K562 (cell line): ENCODE measurements around the gene LGALS7. TPM values are rescaled to one million over a fixed set of nuclear protein-coding genes. Genes with fewer than 3 reads are reported as not detected.

Experiments used
- ARHGAP35 ChIP-seq: fragments of 450-650 bp; IDR thresholded peaks from 2 replicates; pipeline ENCODE4 v1.6.1; 2018; ENCODE audit not compliant: partially characterized antibody
- CHD1 ChIP-seq: fragments of 200-600 bp; sonication (generic); IDR thresholded peaks from one replicate; pipeline ENCODE4 v1.6.1; 2012; ENCODE audit warnings: mild to moderate bottlenecking, moderate library complexity, low read length, inconsistent platforms
- EP400 ChIP-seq: fragments of 450-650 bp; IDR thresholded peaks from 2 replicates; pipeline ENCODE4 v1.6.1; 2017; ENCODE audit warnings: antibody characterized with exemption, mild to moderate bottlenecking, moderate library complexity
- FOXK2 ChIP-seq, 2 experiments: fragments of 450-650 bp; IDR thresholded peaks in 1 of 2; conservative IDR thresholded peaks in 1 of 2; 2 replicates each; pipeline ENCODE4 v1.6.1; 2016; ENCODE audit warnings: low read depth in 2 of 2, mild to moderate bottlenecking in 1 of 2
- NCOA2 ChIP-seq, 2 experiments: fragments of 450-650 bp; IDR thresholded peaks; 2 replicates each; pipeline ENCODE4 v1.6.1; 2018; ENCODE audit warnings: mild to moderate bottlenecking in 2 of 2, moderate library complexity in 1 of 2; ENCODE audit not compliant: partially characterized antibody in 2 of 2
- OTX1 ChIP-seq: fragments of 450-650 bp; formaldehyde crosslinking; IDR thresholded peaks from 2 replicates; pipeline ENCODE4 v1.4.0; 2022; ENCODE audit warnings: mild to moderate bottlenecking
- POLR2AphosphoS2 ChIP-seq: IDR thresholded peaks from 2 replicates; pipeline ENCODE4 v1.6.1; 2012; ENCODE audit warnings: low read length, improper control_type of control experiment
- RERE ChIP-seq: sonication (generic); formaldehyde crosslinking; IDR thresholded peaks from 2 replicates; pipeline ENCODE4 v1.8.0; 2023; ENCODE audit warnings: missing genetic modification reagents, mild to moderate bottlenecking, borderline replicate concordance
- SAP30 ChIP-seq: fragments of 200-600 bp; sonication (generic); IDR thresholded peaks from 2 replicates; pipeline ENCODE4 v1.6.1; 2012; ENCODE audit warnings: borderline replicate concordance, low read depth, mild to moderate bottlenecking, moderate library complexity, low read length, control low read depth, inconsistent platforms; ENCODE audit not compliant: insufficient read depth, poor library complexity, severe bottlenecking
- TFE3 ChIP-seq: fragments of 450-650 bp; formaldehyde crosslinking; IDR thresholded peaks from 2 replicates; pipeline ENCODE4 v1.4.0; 2020; ENCODE audit warnings: mild to moderate bottlenecking, mixed read lengths
- TGIF2 ChIP-seq: sonication (generic); formaldehyde crosslinking; IDR thresholded peaks from 2 replicates; pipeline ENCODE4 v1.8.1; 2022; ENCODE audit warnings: mild to moderate bottlenecking, missing genetic modification reagents, moderate library complexity
- ZBTB17 ChIP-seq: fragments of 450-650 bp; formaldehyde crosslinking; IDR thresholded peaks from 2 replicates; pipeline ENCODE4 v1.4.0; 2020; ENCODE audit warnings: mild to moderate bottlenecking
- ZBTB2 ChIP-seq: fragments of 450-650 bp; IDR thresholded peaks from 2 replicates; pipeline ENCODE4 v1.6.1; 2016; ENCODE audit warnings: antibody characterized with exemption
- ZNF263 ChIP-seq: sonication (generic); formaldehyde crosslinking; IDR thresholded peaks from 2 replicates; pipeline ENCODE4 v1.8.0; 2022; ENCODE audit warnings: mild to moderate bottlenecking, missing genetic modification reagents, borderline replicate concordance
- polyA plus RNA-seq, 8 experiments: library from polyadenylated mRNA; depleted of rRNA in 4 of 8; stranded (reverse) in 5 of 8; unstranded in 3 of 8; fragments of >200 nt; fragmentation: Nextera tagmentation in 2 of 8; fragmentation: Illumina TruSeq in 1 of 8; extraction: Ambion mirVana in 2 of 8; extraction: Trizol in 1 of 8; gene quantifications; 2 replicates each; pipeline versions ENCODE4 v1.2.1 to v1.2.3, GENCODE V29; 2011 to 2014; ENCODE audit warnings: inconsistent platforms in 1 of 8, missing spikeins in 1 of 8
- total RNA-seq, 7 experiments: library from RNA; depleted of rRNA in 6 of 7; stranded (reverse); fragments of >200 nt in 6 of 7; fragmentation: Illumina TruSeq in 2 of 7; extraction: Trizol in 2 of 7; gene quantifications; 2 replicates each; pipeline versions ENCODE4 v1.2.1 to v1.2.3, GENCODE V29; 2011 to 2021; ENCODE audit warnings: low replicate concordance in 1 of 7
- TF ChIP-seq, protein P1 (sequence below): sonication (generic); formaldehyde crosslinking; IDR thresholded peaks from 2 replicates; pipeline ENCODE4 v1.9.0; 2022; ENCODE audit warnings: mild to moderate bottlenecking, missing genetic modification reagents
- TF ChIP-seq, protein P2 (sequence below), 2 experiments: fragments of 450-650 bp; IDR thresholded peaks; 2 replicates each; pipeline ENCODE4 v1.6.1; 2016

The LGALS7 gene
- total and polyA plus RNA-seq, 9 of the 15 experiments (the other 6 are each of a cell fraction or from before 2014, with no cell fraction given) = not detected

GRCh38 chr19:38736413-38737280 is 36.7 kb downstream of the LGALS7 start (continued):
- no peak for TF ChIP-seq SAP30
- TF ChIP-seq EP400 = no peak
- TF ChIP-seq ZBTB17 (CRISPR knock-in tag) = no peak
- no peak for TF ChIP-seq RERE (CRISPR knock-in tag)
- TF ChIP-seq, protein P1, sequence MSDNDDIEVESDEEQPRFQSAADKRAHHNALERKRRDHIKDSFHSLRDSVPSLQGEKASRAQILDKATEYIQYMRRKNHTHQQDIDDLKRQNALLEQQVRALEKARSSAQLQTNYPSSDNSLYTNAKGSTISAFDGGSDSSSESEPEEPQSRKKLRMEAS = peak; percentile 60
- TF ChIP-seq ZBTB2 = peak; percentile 45; the same call in 1 of the 2 replicates
- no peak for TF ChIP-seq TFE3 (CRISPR knock-in tag)
- peak; percentile 88 for TF ChIP-seq ZNF263 (CRISPR knock-in tag)
- no peak for TF ChIP-seq NCOA2 (IDR thresholded peaks at IDR 0.05; ENCODE audit: partially characterized antibody in 2 of 2)
- TF ChIP-seq ARHGAP35 = peak; percentile 54
- TF ChIP-seq TGIF2 = no peak
- peak; percentile 50; the same call in 1 of the 2 replicates for TF ChIP-seq OTX1 (CRISPR knock-in tag)
- TF ChIP-seq CHD1 = no peak
- TF ChIP-seq, protein P2, sequence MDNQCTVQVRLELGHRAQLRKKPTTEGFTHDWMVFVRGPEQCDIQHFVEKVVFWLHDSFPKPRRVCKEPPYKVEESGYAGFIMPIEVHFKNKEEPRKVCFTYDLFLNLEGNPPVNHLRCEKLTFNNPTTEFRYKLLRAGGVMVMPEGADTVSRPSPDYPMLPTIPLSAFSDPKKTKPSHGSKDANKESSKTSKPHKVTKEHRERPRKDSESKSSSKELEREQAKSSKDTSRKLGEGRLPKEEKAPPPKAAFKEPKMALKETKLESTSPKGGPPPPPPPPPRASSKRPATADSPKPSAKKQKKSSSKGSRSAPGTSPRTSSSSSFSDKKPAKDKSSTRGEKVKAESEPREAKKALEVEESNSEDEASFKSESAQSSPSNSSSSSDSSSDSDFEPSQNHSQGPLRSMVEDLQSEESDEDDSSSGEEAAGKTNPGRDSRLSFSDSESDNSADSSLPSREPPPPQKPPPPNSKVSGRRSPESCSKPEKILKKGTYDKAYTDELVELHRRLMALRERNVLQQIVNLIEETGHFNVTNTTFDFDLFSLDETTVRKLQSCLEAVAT (IDR thresholded peaks at IDR 0.05) = no peak
- no peak for TF ChIP-seq POLR2AphosphoS2
- TF ChIP-seq FOXK2 (conservative IDR thresholded peaks at IDR 0.05 in 1 of 2, IDR thresholded peaks at IDR 0.05 in 1 of 2; ENCODE audit: low read depth in 2 of 2) = no peak
